Tibial nerve (tissue), 4 donors: Measurements from ENCODE around the gene CORO2B. TPM values are rescaled to one million over a fixed set of nuclear protein-coding genes. Genes with fewer than 3 reads are reported as not detected.

Experiments used
- DNase-seq, 2 donors: peaks; one replicate each; pipeline ENCODE4 v3.0.0-alpha.2; 2019; ENCODE audit warnings: low spot score in 2 of 2
- H3K27ac ChIP-seq, 4 donors: fragments of 200-600 bp; sonication (generic) in 3 of 4; one replicate each; pipeline ENCODE4 v1.5.1; 2017 to 2019; ENCODE audit warnings: mild to moderate bottlenecking in 1 of 4
- H3K27me3 ChIP-seq, 2 donors: fragments of 200-600 bp; sonication (generic) in 1 of 2; one replicate each; pipeline versions ENCODE4 v1.5.1 to v1.6.0; 2017 to 2019
- H3K36me3 ChIP-seq, 3 donors: fragments of 200-600 bp; sonication (generic); one replicate each; pipeline ENCODE4 v1.5.1; 2018 to 2019
- H3K4me1 ChIP-seq, 4 donors: fragments of 200-600 bp; sonication (generic) in 3 of 4; one replicate each; pipeline ENCODE4 v1.5.1; 2017 to 2019
- H3K4me3 ChIP-seq, 4 donors: fragments of 200-600 bp; sonication (generic) in 3 of 4; one replicate each; pipeline ENCODE4 v1.5.1; 2017 to 2019; ENCODE audit warnings: mild to moderate bottlenecking in 1 of 4, moderate library complexity in 1 of 4
- H3K9me3 ChIP-seq, 4 donors: fragments of 200-600 bp; sonication (generic) in 3 of 4; one replicate each; pipeline ENCODE4 v1.5.1; 2017 to 2019
- EP300 ChIP-seq, 2 donors: sonication (generic); formaldehyde crosslinking; IDR thresholded peaks; one replicate each; pipeline ENCODE4 v1.6.1; 2017; ENCODE audit warnings: antibody characterized with exemption in 2 of 2, mild to moderate bottlenecking in 1 of 2
- POLR2A ChIP-seq, 2 donors: fragments of 450-650 bp; IDR thresholded peaks; one replicate each; pipeline ENCODE4 v1.6.1; 2017; ENCODE audit warnings: antibody characterized with exemption in 2 of 2, mild to moderate bottlenecking in 2 of 2, moderate library complexity in 2 of 2
- WGBS, 2 donors: methylation state at CpG; one replicate each; pipeline ENCODE4 v1.1.5; 2018; 5-methylcytosine and 5-hydroxymethylcytosine counted together
- total RNA-seq, 4 donors: library from RNA; depleted of rRNA; stranded (reverse); fragments of >200 nt; gene quantifications; one replicate each; pipeline ENCODE4 v1.1.0, GENCODE V29; 2016
- TF ChIP-seq, protein P1 (sequence below), 5 experiments: fragments of 200-600 bp in 3 of 5; fragments of 450-650 bp in 2 of 5; sonication (generic) in 3 of 5; IDR thresholded peaks; one replicate each; pipeline ENCODE4 v1.5.1; 2016 to 2019; ENCODE audit warnings: antibody characterized with exemption in 5 of 5, mild to moderate bottlenecking in 3 of 5, moderate library complexity in 2 of 5

Gene CORO2B
- total RNA-seq, 4 donors from 2014 or later = 6.3 to 12.6 (median 9.6) TPM

DNA sequence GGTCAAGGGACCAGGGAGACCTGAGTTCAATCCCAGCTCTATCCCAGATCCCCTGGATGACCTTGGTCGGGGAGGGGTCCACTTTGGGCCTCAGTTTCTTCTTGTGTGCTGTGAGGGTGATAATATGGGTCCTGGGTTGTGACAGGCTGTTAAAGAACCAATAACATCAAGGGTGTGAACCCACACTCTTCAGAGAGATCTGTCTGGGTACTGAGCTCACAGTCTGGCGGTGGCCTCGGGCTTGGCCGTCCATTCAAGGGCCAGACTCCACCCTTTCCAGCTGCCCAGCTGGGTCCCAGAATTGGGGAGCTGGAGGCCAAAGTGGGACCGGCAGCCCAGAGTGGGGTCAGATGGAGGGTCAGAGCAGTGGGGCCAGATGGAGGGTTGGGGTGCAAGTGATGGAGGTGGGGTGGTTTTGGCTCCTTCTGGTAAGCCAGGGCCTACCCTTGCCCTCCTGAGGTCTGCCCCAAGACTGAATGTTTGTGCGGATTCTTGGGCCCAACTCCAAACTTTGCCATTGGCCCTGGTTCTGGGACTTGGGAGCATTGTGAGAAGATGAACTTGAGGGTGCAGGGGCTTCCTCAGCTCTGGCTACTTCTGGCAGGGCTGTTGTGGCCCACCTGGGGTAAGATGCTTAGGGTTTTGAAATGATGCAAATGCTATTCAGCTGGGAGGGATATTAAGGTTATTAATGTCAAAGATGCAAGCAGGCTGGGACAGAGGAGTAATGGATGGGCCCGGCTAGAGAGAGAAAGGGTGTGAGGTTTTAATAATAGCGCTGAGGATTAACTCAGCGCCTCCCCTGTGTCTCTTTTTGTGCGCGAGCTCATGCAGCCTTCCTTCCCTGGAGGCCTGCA lies 1.5 kb downstream of the CORO2B start:
- WGBS, 2 donors = 55 to 58% methylated on average over 11 of the region's 11 CpGs
- Histone ChIP-seq H3K9me3 (no peaks in the 10 kb centered on the region), H3K27me3 (peaks cover 0 to 15% of the 10 kb centered on the region in 2 donors), H3K4me1 (peaks cover 0 to 65% (median 11%) of the 10 kb centered on the region in 4 donors), H3K27ac (peak overlapping the region in 3 of 4 donors; percentile 73 to 92 (median 83)), H3K4me3 (peak overlapping the region in 3 of 4 donors; percentile 45 to 83 (median 67)), H3K36me3 (no peaks in the 10 kb centered on the region)
- TF ChIP-seq, protein P1, sequence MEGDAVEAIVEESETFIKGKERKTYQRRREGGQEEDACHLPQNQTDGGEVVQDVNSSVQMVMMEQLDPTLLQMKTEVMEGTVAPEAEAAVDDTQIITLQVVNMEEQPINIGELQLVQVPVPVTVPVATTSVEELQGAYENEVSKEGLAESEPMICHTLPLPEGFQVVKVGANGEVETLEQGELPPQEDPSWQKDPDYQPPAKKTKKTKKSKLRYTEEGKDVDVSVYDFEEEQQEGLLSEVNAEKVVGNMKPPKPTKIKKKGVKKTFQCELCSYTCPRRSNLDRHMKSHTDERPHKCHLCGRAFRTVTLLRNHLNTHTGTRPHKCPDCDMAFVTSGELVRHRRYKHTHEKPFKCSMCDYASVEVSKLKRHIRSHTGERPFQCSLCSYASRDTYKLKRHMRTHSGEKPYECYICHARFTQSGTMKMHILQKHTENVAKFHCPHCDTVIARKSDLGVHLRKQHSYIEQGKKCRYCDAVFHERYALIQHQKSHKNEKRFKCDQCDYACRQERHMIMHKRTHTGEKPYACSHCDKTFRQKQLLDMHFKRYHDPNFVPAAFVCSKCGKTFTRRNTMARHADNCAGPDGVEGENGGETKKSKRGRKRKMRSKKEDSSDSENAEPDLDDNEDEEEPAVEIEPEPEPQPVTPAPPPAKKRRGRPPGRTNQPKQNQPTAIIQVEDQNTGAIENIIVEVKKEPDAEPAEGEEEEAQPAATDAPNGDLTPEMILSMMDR (IDR thresholded peaks at IDR 0.05) = no peak
- TF ChIP-seq EP300 (IDR thresholded peaks at IDR 0.05) = no peak
- TF ChIP-seq POLR2A (IDR thresholded peaks at IDR 0.05) = no peak
- DNase-seq = no peak

DNA sequence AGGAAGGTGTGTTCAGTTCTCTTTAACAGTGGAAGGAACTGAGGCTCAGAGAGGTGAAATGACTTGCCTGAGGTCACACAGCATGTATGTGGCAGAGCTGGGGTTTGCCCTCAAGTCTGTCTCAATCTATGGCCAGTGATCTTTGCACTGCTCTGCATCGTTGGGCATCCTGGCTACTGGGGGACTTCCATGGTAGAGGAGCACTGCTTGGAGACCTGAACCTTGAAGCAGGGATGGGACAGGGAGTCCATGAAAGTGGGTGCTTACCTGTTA lies 2.0 kb downstream of the CORO2B start:
- H3K27me3 ChIP-seq = peaks cover 0 to 15% of the 10 kb centered on the region in 2 donors
- TF ChIP-seq POLR2A (IDR thresholded peaks at IDR 0.05) (no peak), EP300 (IDR thresholded peaks at IDR 0.05) (no peak)
- TF ChIP-seq, protein P1 (IDR thresholded peaks at IDR 0.05) = no peak
- WGBS, 2 donors = 79 to 89% methylated on average over 1 of the region's 1 CpG
- no peak overlapping the region for H3K4me3 ChIP-seq
- H3K4me1 ChIP-seq = peaks cover 0 to 71% (median 13%) of the 10 kb centered on the region in 4 donors
- no peaks in the 10 kb centered on the region for H3K9me3 ChIP-seq
- DNase-seq = no peak
- no peaks in the 10 kb centered on the region for H3K36me3 ChIP-seq
- H3K27ac ChIP-seq = peak overlapping the region in 3 of 4 donors; percentile 11 to 92 (median 83)

DNA sequence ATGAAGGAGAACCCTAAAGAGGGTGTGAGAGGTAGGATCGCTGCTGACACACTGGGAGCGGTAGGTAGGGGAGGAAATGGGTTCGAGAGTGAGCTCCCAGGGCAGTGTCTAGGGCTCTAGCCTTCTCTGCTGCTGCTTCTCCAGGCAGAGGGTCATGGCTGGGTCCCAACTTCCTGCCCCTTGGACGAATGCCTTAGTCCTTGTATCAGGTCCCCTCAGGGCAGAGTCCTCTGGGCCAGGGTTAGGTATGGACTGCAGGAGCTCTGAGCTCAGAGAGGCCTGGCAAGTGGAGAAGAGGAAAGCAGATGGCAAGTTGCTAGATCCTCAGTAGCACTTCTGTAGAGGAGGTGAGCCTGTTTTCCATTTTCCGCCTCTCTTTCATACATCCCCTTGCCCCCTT lies 2.9 kb downstream of the CORO2B start:
- no peaks in the 10 kb centered on the region for H3K9me3 ChIP-seq
- peak overlapping the region in 3 of 4 donors; percentile 45 to 92 (median 65) for H3K27ac ChIP-seq
- peaks cover 0 to 80% (median 13%) of the 10 kb centered on the region in 4 donors for H3K4me1 ChIP-seq
- no peak overlapping the region for H3K4me3 ChIP-seq
- H3K27me3 ChIP-seq = peaks cover 0 to 13% of the 10 kb centered on the region in 2 donors
- TF ChIP-seq POLR2A (IDR thresholded peaks at IDR 0.05) (no peak), EP300 (IDR thresholded peaks at IDR 0.05) (no peak)
- TF ChIP-seq, protein P1 (IDR thresholded peaks at IDR 0.05) = no peak
- no peaks in the 10 kb centered on the region for H3K36me3 ChIP-seq
- no peak for DNase-seq
- 68 to 70% methylated on average over 5 of the region's 5 CpGs for WGBS, 2 donors

DNA sequence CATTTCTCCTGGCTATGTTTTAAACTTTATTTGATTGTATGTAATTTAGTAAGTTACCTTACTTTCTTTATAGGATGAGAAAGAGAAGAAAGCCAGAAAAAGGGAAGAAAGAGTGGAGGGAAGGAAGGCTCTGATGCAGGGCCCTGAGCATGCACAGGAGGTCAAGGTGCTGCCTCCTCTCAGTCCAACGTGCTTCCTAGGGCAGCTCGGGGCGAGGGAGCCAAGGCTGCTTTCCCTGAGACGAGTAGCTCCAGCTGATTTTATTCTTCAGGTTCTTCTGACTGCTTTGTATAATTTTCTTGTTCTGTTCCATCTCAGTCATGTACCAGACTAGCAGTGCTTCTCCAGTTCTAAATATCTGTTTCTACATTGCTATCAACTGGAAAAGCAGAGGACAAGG lies 3.4 kb downstream of the CORO2B start:
- TF ChIP-seq, protein P1 (IDR thresholded peaks at IDR 0.05) = no peak
- TF ChIP-seq POLR2A (IDR thresholded peaks at IDR 0.05) (no peak), EP300 (IDR thresholded peaks at IDR 0.05) (no peak)
- Histone ChIP-seq H3K27me3 (peaks cover 0 to 9% of the 10 kb centered on the region in 2 donors), H3K27ac (peak overlapping the region in 3 of 4 donors; percentile 45 to 92 (median 65)), H3K4me3 (no peak overlapping the region), H3K36me3 (no peaks in the 10 kb centered on the region), H3K9me3 (no peaks in the 10 kb centered on the region), H3K4me1 (peaks cover 0 to 81% (median 13%) of the 10 kb centered on the region in 4 donors)
- DNase-seq = no peak
- 44 to 48% methylated on average over 4 of the region's 4 CpGs for WGBS, 2 donors

DNA sequence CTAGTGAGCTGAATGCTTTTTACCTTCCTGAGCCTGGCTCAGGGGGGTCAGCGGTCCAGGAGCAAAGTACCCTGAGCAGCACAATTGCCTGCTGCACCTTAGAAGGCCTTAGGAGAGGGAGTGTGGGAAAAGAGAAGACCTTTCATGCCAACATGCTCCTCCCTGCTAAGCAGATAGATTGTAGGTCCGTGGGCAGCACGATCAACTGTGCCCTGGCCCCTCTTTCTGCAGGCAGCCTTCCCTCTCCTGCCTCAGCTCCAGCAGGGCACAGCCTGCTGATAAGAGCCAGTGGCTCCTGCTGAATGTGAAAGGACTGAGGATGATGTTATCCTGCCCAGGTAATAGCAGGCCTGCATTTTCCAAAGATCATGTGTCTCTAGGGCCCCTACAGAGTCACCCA lies 4.1 kb downstream of the CORO2B start:
- no peaks in the 10 kb centered on the region for H3K36me3 ChIP-seq
- H3K4me3 ChIP-seq = no peak overlapping the region
- 50 to 51% methylated on average over 3 of the region's 3 CpGs for WGBS, 2 donors
- peaks cover 0 to 3% of the 10 kb centered on the region in 2 donors for H3K27me3 ChIP-seq
- no peak for DNase-seq
- H3K9me3 ChIP-seq = no peaks in the 10 kb centered on the region
- TF ChIP-seq, protein P1 (IDR thresholded peaks at IDR 0.05) = no peak
- TF ChIP-seq EP300 (IDR thresholded peaks at IDR 0.05) = no peak
- no peak for TF ChIP-seq POLR2A (IDR thresholded peaks at IDR 0.05)
- H3K4me1 ChIP-seq = peaks cover 0 to 80% (median 13%) of the 10 kb centered on the region in 4 donors
- peak overlapping the region in 2 of 4 donors; percentile 60 to 92 for H3K27ac ChIP-seq
